ENCODE data around the gene FCAMR.
A peak's percentile ranks its signal among the peaks of the same experiment; 100 is the strongest.

The FCAMR gene

DNA sequence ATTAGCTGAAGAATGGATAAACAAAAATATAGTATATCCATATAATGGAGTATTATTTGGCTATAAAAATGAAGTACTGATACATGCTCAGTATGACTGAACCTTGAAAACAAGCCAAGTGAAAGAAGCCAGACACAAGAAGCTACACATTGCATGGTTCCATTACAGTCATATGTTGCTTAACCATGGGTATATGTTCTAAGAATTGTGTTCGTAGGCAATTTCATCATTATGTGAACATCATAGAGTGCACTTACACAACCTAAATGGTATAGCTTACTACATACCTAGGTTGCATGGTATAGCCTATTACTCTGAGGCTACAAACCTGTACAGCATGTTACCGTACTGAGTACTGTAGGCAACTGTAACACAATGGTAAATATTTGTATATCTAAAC, 28.6 kb upstream of the FCAMR start:
- DNase-seq (ENCODE audit: low spot score): no peak

DNA sequence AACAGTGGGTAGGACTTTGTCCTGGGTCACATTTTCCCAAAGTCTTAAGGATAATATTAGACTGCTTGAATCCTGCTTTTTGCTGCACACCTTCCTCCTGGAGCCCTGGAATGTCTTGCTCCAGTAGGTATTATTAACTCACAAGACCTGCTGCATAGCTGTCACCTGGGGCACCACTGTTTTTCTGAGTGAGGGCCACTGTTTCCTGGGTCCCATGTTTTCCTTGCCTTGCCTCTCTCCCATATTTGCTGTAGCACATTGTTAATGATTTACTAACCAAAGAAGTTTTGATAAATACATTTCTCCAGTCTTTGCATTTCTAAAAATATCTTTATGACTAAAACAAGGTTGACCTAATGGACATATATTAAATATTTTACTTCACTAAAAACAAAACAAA, 22.5 kb upstream of the FCAMR start:
- no peak for DNase-seq (ENCODE audit: low spot score)

DNA sequence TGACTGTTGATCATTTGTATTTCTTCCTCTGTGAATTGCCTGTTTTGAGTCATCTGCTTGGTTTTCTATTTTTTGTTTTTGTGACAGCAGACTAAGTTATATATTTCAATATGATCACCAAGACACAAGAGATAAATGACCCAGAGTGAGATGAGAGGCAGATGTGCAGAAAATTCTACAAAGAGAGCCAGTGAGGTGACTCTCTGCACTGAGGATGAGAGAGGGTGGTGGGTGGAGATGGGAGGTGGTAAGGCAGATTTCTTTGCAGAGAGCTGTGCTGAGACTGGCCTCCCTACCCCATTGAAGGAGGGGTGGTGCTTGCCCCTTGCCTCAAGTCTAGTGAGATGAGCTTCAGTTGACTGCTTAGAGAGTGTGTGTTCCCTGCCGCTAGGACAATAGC, 17.6 kb upstream of the FCAMR start:
- no peak for DNase-seq (ENCODE audit: low spot score)

DNA sequence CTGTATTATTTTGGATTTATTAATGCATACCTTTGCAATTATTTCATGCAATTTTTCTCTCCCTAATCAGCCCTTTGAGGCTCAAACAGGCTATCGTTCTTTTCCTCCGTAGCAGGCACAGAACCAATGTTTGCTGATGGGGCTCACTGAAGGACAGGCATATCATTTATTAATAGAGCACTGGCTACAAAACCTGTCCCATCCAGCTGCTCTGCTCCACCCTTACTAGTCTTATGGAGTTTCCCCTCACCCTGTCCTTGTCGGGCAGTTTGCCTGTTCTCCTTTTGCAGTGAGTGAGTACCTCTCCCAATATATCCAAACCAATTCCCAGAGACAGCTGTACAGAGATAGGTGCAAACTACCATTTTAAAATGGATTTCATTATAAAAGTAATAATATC, 16.6 kb upstream of the FCAMR start:
- no peak for DNase-seq (ENCODE audit: low spot score)

DNA sequence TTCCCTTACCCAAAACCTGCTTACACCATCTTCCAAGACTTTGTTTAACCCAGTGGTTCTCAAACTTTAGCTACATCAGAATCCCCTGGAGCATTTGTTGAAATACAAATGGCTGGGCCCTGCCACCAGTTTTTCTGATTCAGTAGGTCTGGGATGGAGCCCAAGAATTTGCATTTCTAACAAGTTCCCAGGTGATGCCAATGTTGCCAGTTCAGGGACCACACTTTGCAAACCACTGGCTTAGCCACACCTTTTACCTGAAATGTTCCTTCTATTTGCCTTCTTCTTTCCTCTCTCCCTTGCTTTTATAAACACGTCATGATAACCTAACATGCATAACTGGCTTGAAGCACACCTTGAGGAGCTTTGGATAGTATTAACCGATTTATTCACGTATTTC, 16.1 kb upstream of the FCAMR start:
- DNase-seq (ENCODE audit: low spot score): no peak

DNA sequence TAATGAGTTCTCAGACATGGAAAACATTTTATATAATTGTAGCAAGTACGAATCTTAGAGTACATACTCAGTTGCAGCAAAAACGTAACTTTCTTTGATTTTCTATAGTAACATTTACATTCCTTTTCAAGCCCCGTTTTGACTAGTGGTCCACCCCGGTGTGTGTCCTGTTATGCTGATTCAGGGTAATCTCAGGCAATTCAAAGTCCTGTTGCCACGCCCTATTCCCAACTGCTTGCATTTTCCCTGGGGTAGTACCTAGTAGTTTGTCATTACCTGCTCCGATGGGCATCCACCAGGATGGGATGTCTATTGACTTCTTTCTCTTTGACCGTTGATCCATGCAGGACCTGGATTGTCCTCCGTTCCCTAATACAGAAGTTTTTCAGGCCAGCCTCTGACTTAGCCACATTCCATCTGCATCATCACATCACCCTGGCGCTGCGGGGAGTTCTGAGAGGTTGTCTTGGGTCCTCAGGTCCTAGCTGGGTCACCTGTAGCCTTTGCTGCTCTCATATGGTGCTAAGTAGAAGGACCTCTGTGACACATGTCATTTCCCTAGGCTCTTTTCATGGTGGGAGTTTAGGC, 15.0 kb upstream of the FCAMR start:
- no peak for DNase-seq (ENCODE audit: low spot score)

DNA sequence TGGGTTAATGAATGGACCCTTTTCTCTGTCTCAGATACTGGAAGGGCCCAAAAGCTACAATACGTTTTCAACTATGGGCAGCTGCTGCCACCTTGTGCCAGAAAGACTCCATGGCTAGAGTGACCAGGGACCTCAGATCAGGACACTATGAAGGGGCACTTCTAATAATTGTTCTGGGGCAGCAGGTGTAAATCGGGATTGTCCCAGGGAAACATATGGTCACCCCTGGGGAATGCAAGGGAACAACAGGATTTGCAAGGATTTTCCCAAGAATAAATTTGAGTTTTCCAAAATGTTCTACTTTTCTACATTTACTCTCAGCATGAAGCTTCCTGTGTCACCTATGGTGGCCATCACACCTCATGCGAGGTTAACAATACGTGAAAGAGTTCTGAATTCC, 12.0 kb upstream of the FCAMR start:
- peak; percentile 78 for DNase-seq (ENCODE audit: low spot score)

DNA sequence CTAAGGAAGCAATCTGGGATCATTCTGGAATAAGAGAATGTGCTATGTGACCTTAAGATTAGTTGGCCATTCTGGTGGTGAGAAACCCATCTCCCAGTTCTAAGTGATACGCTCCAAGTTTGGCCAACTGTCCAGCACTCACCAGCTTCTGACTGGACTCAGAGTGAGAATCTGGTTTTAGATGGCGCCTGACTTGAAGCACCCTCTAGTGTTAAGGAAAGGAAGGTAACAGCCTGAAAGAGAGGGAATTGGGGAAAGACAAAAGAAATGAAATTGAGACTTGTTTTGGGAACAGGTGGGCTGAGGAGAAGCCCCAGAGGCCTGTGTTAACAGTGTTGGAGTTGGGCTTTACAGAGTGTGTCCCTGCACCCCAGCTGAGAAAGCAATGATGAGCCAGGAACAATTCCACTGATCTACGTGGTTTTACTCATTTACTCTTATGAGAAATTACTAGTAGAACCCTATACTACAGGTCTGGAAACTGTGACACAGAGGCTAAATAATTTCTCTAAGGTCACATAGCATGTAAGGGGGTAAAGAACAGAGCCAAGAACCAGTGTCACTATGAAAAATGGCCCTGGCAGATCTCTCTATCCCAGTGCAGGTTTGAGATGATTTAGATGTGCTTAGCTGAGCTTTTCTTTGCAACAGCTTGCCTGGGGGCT, 9.3 kb upstream of the FCAMR start:
- no peak for DNase-seq (ENCODE audit: low spot score)

DNA sequence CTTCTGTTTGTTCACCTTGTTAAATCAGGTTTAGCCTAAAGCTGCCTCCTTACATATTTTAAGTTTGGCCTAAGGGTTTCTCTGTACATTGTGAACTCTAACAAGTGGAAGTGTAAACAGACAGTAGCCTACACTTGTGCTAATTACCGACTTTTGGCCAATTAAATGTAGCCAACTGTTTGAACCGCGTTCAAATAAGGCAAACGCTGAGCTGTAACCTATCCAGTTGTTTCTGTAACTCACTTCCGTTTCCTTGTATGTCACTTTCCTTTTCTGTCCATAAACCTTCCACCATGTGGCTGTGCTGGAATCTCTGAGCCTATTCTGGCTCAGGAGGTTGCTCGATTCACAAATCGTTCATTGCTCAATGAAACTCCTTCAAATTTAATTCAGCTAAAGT, 8.0 kb upstream of the FCAMR start:
- DNase-seq (ENCODE audit: low spot score): no peak

DNA sequence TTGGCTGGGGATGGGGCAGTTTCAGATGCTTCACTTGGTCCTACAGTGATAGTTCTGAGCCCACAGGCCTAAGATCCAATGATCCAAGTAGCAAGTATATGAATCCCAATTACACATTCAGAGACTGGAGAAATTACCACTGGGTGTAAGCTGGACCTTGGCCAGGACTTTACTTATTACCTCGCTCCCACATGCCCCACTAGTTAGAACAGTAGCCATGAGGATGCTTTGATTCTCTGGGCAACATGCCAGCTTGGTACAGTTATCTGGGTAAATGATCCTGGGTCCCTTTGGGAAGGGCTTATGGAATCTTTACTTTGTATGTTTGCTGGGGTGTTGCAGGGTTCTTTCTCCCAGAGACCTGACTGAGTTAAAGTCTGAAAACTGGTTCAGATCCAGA, 5.0 kb upstream of the FCAMR start:
- no peak for DNase-seq (ENCODE audit: low spot score)

DNA sequence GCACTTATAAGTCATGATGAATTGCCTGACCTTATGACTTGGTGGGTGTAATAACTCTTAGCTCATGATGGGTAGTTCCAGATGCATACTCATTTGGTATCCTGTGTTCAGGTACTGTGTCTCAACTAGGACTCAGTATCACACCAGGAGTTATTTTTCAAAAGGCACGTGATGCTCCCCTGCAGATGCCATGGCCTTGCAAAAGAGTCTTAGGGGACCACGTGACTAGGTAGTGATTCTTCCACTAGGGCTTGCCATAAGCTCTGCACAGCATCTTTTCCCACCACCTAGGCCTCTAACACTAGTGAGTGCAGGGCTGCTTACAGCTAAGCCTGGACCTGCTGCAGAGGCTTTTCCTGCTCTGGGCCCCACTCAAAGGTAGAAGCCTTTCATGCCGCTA, 3.9 kb upstream of the FCAMR start:
- no peak for DNase-seq (ENCODE audit: low spot score)

DNA sequence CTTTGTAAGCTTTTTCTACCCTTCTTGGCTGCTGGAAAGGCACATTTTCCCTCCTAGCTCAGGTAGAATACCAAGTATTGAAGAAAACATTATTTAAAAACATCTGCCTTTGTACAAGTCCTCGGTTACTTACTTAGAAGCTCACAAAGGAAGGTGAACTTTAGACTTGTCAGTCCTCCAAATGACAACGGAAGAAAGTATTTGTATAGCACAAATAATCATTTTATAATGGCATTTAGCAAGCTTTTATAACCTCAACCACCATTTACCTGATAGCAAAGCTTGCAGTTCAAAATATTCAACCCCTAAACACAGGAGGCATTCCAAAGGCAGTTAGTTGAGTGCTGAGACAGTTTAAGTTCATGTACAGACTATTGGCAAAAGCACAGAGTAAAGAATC, 2.5 kb upstream of the FCAMR start:
- no peak for DNase-seq (ENCODE audit: low spot score)

DNA sequence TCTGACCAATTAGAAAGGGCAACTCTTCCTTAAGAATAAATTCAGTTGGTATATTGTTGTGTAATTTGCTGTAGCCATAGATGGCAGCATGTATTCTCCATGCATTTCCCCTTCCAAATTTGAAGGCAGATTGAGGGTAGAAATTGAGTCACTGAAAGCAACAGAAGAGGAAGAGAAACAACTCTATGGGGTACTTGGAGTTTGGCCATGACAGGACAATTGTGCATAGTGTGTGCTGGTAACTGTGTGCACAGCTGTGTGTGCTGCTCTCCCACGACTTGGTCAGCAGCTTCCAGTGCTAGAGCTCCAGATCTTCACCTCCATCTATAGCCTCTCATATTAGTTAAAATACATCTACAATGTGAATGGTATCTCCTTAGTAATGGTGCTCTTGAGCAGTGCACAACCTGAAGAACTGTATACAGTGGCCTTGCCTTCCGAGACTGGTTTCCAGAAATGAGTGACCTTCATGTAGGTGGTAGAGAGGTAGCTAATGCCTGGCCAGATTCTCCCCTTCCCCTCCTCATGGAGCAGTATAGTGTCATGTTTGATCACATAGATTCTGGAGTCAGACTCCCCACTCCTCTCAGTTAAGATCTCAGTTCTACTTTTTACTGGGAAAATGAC, 882 bp upstream of the FCAMR start:
- peak; percentile 49 for DNase-seq (ENCODE audit: low spot score)

DNA sequence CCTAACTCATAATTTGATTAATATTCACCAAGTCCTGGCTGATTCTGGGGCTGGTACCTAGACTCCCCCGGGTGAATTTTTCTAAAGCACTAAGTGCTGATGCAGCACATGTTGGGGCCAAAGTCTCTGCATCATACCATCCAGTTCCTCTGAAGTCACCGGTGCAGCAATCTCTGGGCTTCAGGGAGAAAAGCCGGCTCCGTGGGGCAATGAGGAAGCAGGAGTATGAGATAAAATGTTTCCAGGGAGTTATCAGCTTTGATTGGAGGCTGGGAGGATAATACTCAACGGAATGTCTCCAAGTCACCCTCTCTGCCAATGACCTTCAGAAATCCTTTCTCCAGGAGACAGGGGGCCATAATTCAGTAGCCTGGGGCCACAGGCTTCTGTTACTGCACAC, 1.2 kb downstream of the FCAMR start:
- no peak for DNase-seq (ENCODE audit: low spot score)

DNA sequence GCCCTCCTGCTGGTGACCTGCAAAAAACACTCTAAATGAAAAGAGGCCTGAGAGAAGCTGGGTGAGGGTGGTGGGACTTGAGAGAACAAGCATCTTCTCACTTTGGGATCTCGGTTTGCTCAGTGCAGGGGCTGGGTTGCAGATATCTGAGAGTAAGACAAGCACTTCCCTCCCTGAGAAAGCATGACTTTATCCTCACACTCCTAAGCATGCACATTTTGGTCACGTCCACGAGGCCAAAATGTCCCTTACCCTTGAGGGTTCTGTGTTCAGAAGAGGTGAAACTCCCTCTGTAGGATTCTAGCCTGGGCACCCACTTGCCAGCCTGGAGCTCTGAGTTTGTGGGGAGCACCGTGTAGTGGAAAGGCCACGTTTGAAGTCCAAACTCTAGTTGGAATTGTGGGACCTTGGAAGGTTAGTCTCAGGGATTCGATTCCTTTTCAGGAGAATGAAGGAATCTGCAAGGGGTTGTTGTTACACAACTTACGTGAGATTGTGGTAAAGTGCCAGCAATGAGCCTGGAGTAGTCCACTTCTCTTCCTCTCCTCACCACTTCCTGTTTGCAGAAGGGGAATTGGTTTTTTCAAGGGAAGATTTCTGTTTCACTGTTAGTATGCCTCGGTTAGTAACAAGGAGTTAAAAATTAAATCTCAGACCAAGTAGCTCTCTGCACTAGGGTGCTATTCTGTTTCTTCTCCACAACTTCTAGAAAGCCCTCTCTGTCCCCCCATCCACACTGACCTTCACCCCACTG, 3.0 kb downstream of the FCAMR start:
- peak; percentile 62 for DNase-seq (ENCODE audit: low spot score)

DNA sequence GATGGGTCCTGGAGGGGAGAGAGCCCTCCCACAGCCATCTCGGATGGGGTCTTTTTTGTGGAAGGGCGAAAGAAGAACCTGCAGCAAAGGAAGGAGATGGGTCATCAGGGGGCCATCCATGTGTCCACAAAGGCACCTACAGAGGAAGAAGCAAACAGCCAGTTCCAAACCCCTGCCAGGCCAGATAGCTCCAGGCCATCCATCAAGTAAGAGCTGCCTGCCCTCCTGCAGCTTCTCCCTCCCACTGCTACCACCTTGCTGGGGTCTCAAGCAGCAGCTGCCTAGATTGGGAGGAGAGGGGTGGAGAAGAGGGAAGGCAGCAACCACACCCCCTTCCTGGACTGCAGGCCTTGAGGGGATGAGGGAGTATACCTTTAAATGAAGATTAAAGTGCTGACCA, 4.5 kb downstream of the FCAMR start:
- DNase-seq (ENCODE audit: low spot score): no peak

DNA sequence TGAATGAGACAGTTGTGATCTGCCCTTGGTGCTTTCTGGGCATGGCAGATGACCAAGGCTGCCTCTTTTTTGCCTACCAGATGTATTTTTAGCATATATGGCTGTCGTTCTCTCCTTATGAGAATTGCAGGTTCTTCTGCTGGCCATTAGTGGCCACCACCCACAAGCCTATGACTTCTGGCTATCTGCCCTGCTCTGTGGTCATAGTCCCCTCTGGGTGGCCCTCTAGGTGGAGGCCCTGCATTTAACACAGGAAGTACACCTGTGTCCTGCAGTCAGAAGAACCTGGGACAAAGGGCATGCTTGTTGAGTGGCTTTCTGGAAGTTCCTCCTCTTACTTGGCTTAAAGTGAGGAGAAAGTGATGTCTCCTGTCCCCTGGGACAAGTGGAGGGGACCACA, 6.5 kb downstream of the FCAMR start:
- DNase-seq (ENCODE audit: low spot score): no peak

DNA sequence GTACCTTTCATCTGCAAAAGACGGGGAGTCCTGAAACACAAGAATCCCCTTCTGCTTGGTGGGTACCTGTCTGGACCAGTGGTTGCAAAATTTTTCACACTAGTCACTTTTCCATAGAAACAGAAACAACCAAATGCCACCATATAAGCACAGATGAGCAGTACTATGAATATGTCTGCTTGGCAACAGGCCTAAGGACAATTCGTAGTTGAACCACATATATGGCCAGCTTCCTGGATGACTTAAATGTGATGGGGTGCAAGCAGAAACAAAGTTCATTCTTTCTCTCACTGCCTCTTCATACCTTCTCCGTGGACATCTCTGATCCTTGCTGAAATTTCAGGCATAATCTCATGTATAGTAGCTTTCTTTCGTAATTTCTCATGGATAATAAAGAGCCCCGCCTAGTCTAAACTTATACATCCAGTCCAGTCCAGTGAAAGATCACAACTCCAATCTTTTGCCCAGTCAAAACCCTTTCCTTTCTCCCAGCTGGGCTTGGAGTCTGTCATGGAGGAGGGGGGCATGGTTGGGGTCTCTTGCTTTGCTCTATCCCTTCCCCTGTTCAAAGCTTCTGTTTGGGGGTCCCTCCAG, 7.0 kb downstream of the FCAMR start:
- no peak for DNase-seq (ENCODE audit: low spot score)

DNA sequence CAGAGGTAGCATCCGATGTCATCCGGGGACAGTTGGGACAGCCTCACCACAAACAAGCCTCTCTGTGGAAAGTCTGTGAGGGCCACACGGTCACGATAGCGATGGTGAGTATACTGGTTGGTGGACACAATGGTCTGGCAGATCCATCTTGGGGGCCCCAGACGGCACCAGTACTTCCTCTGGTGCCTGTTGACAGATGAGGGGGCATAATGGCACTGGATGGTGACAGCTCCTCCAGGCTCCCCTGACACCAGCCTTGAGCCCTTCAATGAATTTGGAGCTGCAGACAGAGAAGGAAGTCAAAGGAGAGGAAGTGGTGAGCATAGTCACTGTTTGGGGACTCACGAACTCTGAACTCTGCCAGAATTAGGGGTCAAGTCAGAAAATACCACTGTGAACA, 8.0 kb downstream of the FCAMR start:
- peak; percentile 34 for DNase-seq (ENCODE audit: low spot score)

DNA sequence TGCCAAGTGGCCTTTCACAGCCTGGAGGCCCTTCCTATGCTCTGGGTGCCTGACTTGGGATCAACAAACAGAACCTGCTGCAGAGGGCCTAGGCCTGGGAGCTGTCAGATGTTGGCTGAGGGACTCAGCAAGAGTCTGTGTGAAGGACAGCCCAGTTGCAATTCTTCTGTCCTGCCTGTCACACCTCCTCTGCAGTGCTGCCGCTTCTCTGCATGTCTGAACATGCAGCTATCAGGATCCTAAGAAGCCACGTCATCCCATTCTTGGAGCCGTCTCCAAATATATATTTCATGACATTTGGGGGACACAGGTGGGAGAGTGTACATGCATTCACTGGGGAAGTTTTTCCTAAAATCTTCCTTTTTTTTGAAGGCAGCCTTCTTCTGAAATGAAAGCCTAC, 8.6 kb downstream of the FCAMR start:
- DNase-seq (ENCODE audit: low spot score): no peak

DNA sequence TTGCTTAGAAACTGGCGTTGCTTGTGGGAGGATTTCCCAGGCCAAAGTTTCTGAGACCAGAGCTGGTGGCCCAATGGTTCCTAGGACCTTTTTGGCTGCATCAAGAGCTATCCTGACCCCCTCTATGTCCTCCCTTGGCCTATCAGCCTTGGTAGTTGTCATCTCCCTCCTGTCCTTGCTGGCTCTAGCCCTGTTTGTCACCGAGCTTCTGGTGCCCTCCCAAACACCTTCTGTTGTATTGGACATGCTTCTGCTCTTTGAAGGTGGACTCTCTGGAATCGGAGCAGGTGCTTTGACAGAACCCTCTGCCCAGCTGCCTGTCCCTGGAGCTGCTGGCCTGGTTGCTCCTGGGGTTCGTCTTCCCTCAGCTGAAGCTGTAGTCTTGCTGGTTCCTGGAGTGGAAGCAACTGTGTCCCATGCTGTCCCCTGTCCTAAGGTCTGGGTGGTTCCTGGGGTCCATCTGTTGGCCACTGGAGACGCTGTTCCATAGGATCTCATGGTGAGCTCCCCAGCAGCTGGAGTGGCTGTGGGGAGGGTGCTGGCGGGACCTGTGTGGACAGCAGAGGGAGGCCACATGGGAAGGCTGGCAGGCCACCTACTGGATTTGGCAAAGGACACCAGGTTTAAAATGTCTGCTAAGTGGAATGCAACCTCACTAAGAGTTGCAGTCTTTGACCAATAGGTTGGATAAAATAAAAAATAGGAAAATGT, 9.4 kb downstream of the FCAMR start:
- no peak for DNase-seq (ENCODE audit: low spot score)

DNA sequence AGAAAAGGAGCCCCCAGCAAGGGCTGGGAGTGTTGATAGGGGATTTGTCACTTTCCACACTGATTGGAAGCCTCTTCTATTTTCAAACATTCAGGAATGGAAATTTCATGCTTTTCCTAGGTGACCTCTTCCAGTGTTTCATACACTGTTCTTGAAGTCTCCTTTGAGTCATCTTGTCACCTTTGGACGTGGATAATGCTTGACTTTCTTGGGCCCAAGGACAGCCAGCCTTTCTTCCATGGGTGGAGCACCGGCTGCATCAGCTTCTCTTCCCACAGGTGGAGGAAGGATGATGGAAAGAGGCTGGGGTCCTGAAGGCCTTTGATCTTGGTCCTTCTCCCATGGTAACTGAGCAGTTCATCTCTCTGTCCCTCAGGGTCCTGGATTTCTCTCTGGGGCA, 12.1 kb downstream of the FCAMR start:
- no peak for DNase-seq (ENCODE audit: low spot score)
